ENCODE results near the gene UFM1.
"Not testable (repeated sequence)": the region's sequence is repeated elsewhere in the genome, so short reads cannot be mapped to it uniquely, and the experiment has no call there.

Gene UFM1

GRCh38 chr13:38363219-38363618 is 13.6 kb downstream of the UFM1 start:
- TF ChIP-seq, protein P1, sequence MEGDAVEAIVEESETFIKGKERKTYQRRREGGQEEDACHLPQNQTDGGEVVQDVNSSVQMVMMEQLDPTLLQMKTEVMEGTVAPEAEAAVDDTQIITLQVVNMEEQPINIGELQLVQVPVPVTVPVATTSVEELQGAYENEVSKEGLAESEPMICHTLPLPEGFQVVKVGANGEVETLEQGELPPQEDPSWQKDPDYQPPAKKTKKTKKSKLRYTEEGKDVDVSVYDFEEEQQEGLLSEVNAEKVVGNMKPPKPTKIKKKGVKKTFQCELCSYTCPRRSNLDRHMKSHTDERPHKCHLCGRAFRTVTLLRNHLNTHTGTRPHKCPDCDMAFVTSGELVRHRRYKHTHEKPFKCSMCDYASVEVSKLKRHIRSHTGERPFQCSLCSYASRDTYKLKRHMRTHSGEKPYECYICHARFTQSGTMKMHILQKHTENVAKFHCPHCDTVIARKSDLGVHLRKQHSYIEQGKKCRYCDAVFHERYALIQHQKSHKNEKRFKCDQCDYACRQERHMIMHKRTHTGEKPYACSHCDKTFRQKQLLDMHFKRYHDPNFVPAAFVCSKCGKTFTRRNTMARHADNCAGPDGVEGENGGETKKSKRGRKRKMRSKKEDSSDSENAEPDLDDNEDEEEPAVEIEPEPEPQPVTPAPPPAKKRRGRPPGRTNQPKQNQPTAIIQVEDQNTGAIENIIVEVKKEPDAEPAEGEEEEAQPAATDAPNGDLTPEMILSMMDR (IDR thresholded peaks at IDR 0.05; ENCODE audit: insufficient read depth, low read depth, low read length, missing control alignments) = no peak
- H3K4me3 ChIP-seq (ENCODE audit: low read length) = no peak overlapping the region
- no peak for DNase-seq (ENCODE audit: low read depth)

DNA sequence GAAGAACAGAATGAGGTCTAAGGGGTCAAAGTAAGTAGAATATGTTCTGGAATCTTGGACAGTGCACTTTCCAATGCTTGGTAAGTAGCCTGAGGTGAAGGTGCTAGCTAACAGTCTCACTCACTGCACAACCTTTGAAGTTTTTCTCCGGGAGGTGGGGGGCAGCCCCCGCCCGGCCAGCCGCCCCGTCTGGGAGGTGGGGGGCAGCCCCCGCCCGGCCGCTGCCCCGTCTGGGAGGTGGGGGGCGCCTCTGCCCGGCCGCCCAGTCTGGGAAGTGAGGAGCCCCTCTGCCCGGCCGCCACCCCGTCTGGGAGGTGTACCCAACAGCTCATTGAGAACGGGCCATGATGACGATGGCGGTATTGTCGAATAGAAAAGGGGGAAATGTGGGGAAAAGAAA is 14.1 kb downstream of the UFM1 start:
- not testable (repeated sequence) for DNase-seq (ENCODE audit: low read depth); H3K4me3 ChIP-seq (ENCODE audit: low read length)

DNA sequence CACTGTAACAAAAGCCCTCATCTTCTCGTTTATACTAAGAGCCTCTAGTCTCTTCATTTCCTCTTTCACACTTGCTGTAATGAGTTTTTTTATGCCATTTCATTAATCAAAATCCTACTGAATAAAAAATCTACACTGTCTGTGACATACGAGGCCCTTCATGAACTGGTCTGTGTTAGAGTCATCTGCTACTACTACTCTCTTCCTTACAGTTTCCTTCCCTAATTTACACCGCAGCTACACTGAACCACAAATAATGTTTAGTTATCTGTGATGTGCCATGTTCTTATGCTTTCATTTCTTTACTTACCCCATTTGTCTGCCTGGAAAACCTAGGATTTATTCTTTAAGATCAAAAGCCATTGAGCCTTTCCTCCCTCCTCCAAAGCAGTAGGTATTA is 16.0 kb downstream of the UFM1 start:
- no peak for DNase-seq (ENCODE audit: low read depth)
- TF ChIP-seq, protein P1 (IDR thresholded peaks at IDR 0.05; ENCODE audit: insufficient read depth, low read depth, low read length, missing control alignments) = no peak
- H3K4me3 ChIP-seq (ENCODE audit: low read length) = no peak overlapping the region

DNA sequence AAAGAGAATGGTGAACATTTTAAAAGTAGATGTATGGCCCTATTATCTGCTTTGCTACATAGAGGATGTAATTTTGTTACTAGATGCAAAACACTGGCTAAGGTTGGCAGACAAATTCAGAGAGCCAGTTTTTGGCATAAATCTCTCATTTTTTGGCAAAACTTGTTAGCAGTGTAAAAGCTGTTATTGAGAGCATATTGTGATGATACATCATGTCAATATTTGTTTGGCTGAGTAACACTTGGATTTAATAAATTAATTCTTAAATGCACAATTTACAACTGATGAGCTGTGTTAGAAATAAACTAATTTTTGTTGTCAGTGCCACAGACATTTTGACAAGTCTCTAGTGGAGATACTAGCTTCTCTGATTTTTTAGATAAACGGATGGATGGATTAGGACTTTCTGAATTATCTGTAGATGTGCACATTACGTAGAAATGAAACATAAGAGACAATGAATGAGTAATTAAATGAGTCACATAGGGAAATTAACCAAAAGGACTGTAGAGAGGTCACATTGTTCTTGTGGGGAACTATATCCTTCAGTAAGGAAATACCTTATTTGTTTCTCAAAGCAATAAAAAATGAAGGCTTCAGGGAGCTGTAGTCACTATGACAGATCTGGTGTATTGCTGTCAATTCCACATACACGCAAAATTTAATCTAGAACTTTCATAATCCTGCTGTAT is 17.4 kb downstream of the UFM1 start:
- TF ChIP-seq, protein P1 (IDR thresholded peaks at IDR 0.05; ENCODE audit: insufficient read depth, low read depth, low read length, missing control alignments) = no peak
- DNase-seq (ENCODE audit: low read depth) = peak; percentile 67
- H3K4me3 ChIP-seq (ENCODE audit: low read length) = no peak overlapping the region

DNA sequence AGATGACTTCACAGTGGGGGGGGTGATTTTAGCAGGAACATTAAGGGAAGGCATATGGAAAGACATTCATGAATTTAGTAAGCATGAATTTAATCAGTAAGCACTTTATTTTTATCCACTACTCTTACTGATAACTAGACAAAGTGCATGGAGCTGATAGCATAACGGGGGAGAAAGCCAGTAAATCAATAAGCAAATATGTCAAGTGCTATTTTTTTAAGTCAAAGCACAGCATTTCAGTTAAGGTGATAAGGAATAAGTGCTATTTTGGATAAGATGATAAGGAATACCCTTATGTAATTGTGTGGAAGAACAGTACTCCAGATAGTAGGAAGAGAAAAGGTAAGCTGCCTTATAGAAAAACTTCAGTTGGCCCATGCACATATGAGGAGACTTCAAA is 19.4 kb downstream of the UFM1 start:
- H3K4me3 ChIP-seq (ENCODE audit: low read length) = no peak overlapping the region
- TF ChIP-seq, protein P1 (IDR thresholded peaks at IDR 0.05; ENCODE audit: insufficient read depth, low read depth, low read length, missing control alignments) = no peak
- no peak for DNase-seq (ENCODE audit: low read depth)

DNA sequence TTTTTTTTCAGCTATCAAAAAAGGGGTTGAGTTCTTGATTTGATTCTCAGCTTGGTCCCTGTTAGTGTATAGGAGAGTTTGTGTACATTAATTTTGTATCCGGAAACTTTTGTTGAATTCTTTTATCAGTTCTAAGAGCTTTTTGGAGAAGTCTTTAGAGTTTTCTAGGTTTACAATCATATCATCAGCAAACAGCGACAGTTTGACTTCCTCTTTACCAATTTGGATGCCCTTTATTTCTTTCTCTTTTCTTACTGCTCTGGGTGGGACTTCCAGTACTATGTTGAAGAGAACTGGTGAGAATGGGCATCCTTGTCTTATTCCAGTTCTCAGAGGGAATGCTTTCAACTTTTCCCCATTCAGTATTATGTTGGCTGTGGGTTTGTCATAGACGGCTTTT is 20.4 kb downstream of the UFM1 start:
- DNase-seq (ENCODE audit: low read depth); H3K4me3 ChIP-seq (ENCODE audit: low read length): not testable (repeated sequence)

DNA sequence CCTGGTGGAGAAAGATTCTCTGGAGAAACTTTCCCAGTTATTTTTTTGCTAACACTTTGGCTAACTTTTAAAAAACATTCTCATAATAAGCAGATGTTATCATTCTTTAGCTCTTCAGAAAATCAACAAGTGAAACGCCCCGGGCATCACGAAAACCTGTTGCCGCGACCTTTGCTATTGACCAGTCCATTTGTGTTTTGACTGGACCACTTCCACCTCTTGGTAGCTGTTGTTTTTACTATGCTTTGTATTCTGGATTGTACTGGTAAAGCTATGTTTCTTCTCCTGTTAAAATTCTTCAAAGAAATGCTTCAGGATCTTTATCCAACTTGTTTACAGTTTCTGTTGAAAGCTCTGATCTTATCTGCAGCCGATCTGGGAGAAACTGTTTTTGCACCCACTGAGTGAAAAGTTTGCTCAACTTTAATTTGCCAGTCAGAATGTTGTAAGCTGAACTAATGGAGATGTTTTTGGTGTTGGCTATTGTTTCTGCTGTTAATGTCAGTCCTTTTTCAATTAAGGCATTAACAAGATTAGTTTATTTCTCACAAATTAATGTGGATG is 23.3 kb downstream of the UFM1 start:
- TF ChIP-seq, protein P1 (IDR thresholded peaks at IDR 0.05; ENCODE audit: insufficient read depth, low read depth, low read length, missing control alignments) = no peak
- H3K4me3 ChIP-seq (ENCODE audit: low read length) = no peak overlapping the region
- no peak for DNase-seq (ENCODE audit: low read depth)

GRCh38 chr13:38376546-38376945 is 26.9 kb downstream of the UFM1 start:
- TF ChIP-seq, protein P1 (IDR thresholded peaks at IDR 0.05; ENCODE audit: insufficient read depth, low read depth, low read length, missing control alignments) = no peak
- no peak overlapping the region for H3K4me3 ChIP-seq (ENCODE audit: low read length)
- no peak for DNase-seq (ENCODE audit: low read depth)
